Omental fat pad (tissue), 4 donors: ENCODE results near the gene CACNB2. TPM values are rescaled to one million over a fixed set of nuclear protein-coding genes. Genes with fewer than 3 reads are reported as not detected.

Experiments
- ATAC-seq: fragments of 150-250 bp; one replicate; pipeline ENCODE4 v1.9.1; 2016; ENCODE audit warnings: mild to moderate bottlenecking, moderate library complexity; ENCODE audit not compliant: low FRiP score
- DNase-seq: peaks from one replicate; pipeline ENCODE4 v3.0.0-alpha.2; 2019; ENCODE audit warnings: low spot score
- CTCF ChIP-seq, 3 donors: fragments of 450-650 bp; IDR thresholded peaks; one replicate each; pipeline ENCODE4 v1.5.1; 2016 to 2017; ENCODE audit warnings: antibody characterized with exemption in 3 of 3, mild to moderate bottlenecking in 3 of 3, moderate library complexity in 2 of 3
- total RNA-seq, 4 donors: library from RNA; depleted of rRNA; stranded (reverse); fragments of >200 nt; gene quantifications; one replicate each; pipeline ENCODE4 v1.1.0, GENCODE V29; 2016

The CACNB2 gene
- total RNA-seq, 4 donors from 2014 or later, result 2.0 to 12.1 (median 6.1) TPM

DNA sequence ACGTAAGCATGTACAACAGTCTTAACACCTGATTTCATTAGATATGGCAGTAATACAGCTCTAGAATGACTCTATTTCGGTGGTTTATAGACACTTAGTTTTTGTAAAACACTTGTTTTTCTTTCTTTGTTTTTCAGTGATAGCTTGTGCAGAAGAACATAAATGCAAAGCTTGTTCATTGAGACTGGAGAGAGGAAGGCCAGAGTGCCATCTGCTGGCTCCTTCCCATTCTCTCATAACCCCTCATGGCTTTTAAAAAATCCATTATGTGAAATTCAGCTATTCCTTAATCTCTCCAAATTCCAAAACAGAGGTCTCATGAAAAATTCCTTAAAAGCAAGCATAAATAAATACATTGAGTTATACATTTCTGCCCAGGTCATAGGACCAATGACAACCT is 76.3 kb downstream of the CACNB2 start:
- no peak for TF ChIP-seq CTCF (IDR thresholded peaks at IDR 0.05)
- DNase-seq (no peak), ATAC-seq (no peak)

- DNase-seq, result no peak
- no peak for ATAC-seq
- no peak for TF ChIP-seq CTCF (IDR thresholded peaks at IDR 0.05)
These were observed 77.4 kb downstream of the CACNB2 start for GRCh38 chr10:18217577-18217976.

DNA sequence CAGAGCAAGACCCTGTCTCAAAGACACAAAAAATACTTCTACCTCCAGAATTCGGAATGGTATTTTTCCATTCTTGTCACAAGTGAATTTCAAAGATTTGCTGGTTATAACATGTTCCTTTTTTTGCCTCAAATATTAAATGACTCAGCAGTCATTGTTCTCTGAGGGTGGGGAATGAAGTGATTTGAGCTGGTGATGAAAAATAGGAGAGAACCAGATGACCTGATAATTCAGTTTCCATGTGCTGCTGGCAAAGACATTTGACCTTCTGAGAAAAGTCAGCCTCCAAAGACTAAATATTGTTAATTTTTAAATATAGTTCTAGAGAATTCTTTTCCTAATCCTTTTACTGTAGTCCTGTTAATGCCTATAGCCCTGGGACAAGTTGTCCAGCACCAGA is 78.9 kb downstream of the CACNB2 start:
- TF ChIP-seq CTCF (IDR thresholded peaks at IDR 0.05), result no peak
- no peak for ATAC-seq

GRCh38 chr10:18221123-18221522 is 80.9 kb downstream of the CACNB2 start:
- no peak for ATAC-seq
- DNase-seq, result no peak
- TF ChIP-seq CTCF (IDR thresholded peaks at IDR 0.05), result no peak

More for the DNA sequence above, 78.9 kb downstream of the CACNB2 start:
- no peak for DNase-seq

DNA sequence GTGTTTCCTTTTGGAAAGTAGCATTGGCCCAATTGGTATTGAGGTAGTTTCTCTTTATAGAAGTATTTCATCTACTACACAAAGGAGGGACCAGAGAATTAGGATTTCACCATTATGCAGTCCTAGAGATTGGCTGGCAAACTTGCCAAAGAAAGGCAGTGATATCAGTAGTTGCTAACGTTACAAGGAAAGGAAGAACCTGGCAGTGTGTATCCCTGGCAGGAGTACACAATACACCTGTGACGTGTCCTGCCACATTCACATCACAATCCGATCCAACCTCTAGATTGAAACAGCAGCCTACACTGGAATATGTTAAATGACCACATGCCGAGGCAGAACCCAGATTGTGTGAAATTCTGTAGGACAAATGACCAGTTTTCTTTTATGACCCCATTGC is 81.7 kb downstream of the CACNB2 start:
- ATAC-seq, result peak; percentile 48
- DNase-seq, result no peak
- TF ChIP-seq CTCF (IDR thresholded peaks at IDR 0.05), result no peak

- DNase-seq (no peak), ATAC-seq (no peak)
These were observed 82.6 kb downstream of the CACNB2 start for GRCh38 chr10:18222866-18223265.

More at GRCh38 chr10:18222866-18223265, 82.6 kb downstream of the CACNB2 start:
- no peak for TF ChIP-seq CTCF (IDR thresholded peaks at IDR 0.05)
